ENCODE data around the gene ACRV1. TPM values are rescaled to one million over a fixed set of nuclear protein-coding genes. Genes with fewer than 3 reads are reported as not detected.

ACRV1 gene
- total RNA-seq, 2 donors from 2014 or later: not detected

DNA sequence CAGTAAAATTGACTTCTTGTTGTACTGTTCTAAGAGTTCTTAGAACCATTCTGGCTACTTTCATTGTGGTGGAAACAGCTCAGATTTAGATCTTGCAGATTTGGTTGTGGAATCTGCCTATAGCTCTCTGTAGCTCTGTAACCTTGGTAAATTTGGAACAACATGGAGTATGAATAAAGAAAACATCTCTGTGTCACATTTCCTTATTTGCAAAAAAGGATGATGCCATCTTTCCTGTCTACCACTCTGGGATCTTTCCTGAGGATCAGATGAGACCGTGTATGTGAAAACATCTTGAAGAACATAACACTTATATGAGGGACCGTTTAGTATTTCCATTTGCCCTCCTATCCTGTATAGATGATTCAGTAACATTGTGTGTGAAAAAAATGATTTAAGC, 9.1 kb downstream of the ACRV1 start:
- TF ChIP-seq CTCF (IDR thresholded peaks at IDR 0.05): no peak
- peaks cover 0 to 2% of the 10 kb centered on the region in 2 donors for H3K9me3 ChIP-seq

GRCh38 chr11:125670172-125670571, 10.5 kb downstream of the ACRV1 start:
- no peak overlapping the region for H3K4me3 ChIP-seq
- no peaks in the 10 kb centered on the region for H3K27me3 ChIP-seq
- H3K36me3 ChIP-seq: no peaks in the 10 kb centered on the region
- no peaks in the 10 kb centered on the region for H3K4me1 ChIP-seq
- DNase-seq (ENCODE audit: low spot score): no peak
- H3K9me3 ChIP-seq: peaks cover 0 to 6% of the 10 kb centered on the region in 2 donors
- TF ChIP-seq CTCF (IDR thresholded peaks at IDR 0.05): no peak
- H3K27ac ChIP-seq: no peak overlapping the region

More for the DNA sequence above, 9.1 kb downstream of the ACRV1 start:
- H3K36me3 ChIP-seq: no peaks in the 10 kb centered on the region
- no peaks in the 10 kb centered on the region for H3K4me1 ChIP-seq
- no peak overlapping the region for H3K4me3 ChIP-seq
- H3K27me3 ChIP-seq: no peaks in the 10 kb centered on the region
- H3K27ac ChIP-seq: no peak overlapping the region
- no peak for DNase-seq (ENCODE audit: low spot score)

DNA sequence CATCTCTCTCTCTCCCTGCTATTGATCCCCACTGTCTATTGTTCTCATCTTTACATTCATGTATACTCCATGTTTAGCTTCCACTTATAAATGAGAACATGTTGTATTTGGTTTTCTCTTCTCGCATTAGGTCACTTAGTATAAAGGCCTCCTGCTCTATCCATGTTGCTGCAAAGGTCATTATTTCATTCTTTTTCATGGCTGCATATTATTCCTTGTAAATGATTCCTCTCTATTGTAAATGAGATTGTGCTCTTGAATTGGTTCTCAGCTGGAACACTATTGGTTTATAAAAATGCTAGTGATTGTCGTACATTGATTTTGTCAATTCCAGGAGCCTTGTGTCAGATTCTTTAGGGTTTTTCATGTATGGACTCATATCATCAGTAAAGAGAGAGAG, 13.5 kb downstream of the ACRV1 start:
- Histone ChIP-seq H3K4me3 (no peak overlapping the region), H3K9me3 (peaks cover 0 to 6% of the 10 kb centered on the region in 2 donors)
- no peak for TF ChIP-seq CTCF (IDR thresholded peaks at IDR 0.05)

DNA sequence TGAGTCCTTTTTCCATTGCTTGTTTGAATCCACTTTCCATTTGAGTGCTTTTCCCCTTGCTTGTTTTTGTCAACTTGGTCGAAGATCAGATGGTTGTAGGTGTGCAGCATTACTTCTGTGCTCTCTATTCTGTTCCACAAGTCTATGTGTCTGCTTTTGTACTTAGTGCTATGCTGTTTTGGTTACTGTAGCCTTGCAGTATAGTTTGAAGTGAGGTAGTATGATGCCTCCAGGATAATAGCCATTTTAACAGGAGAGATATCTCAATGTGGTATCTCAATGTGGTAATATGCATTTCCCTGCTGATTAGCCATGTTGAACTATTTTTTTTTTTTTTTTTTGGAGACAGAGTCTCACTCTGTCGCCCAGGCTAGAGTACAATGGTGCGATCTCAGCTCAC, 16.7 kb downstream of the ACRV1 start:
- Histone ChIP-seq H3K36me3 (no peaks in the 10 kb centered on the region), H3K27me3 (no peaks in the 10 kb centered on the region), H3K4me3 (no peak overlapping the region), H3K9me3 (peaks cover 0 to 6% of the 10 kb centered on the region in 2 donors), H3K27ac (no peak overlapping the region), H3K4me1 (no peaks in the 10 kb centered on the region)
- TF ChIP-seq CTCF (IDR thresholded peaks at IDR 0.05): no peak
- DNase-seq (ENCODE audit: low spot score): no peak

More for the DNA sequence above, 13.5 kb downstream of the ACRV1 start:
- no peak overlapping the region for H3K27ac ChIP-seq
- H3K27me3 ChIP-seq: no peaks in the 10 kb centered on the region
- no peaks in the 10 kb centered on the region for H3K4me1 ChIP-seq
- H3K36me3 ChIP-seq: no peaks in the 10 kb centered on the region
- no peak for DNase-seq (ENCODE audit: low spot score)

DNA sequence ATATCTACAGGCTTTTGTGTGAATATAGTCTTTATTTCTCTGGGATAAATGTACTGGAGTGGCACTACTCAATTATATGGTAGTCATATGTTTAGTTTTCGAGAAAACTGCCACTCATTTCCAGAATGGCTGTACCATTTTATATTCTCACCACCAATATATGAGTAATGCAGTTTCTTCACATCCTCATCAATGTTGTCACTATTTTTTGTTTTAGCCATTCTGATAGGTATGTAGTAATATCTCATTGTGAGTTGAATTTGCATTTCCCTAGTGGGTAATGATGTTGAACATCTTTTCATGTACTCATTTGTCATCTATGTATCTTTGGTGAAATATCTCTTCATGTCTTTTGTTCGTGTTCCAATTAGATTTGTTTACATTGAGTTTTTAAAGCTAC, 18.0 kb downstream of the ACRV1 start:
- H3K4me1 ChIP-seq: no peaks in the 10 kb centered on the region
- DNase-seq (ENCODE audit: low spot score): no peak

More for the DNA sequence above, 18.0 kb downstream of the ACRV1 start:
- TF ChIP-seq CTCF (IDR thresholded peaks at IDR 0.05): no peak
- no peaks in the 10 kb centered on the region for H3K36me3 ChIP-seq
- H3K27me3 ChIP-seq: no peaks in the 10 kb centered on the region
- H3K9me3 ChIP-seq: peaks cover 0 to 6% of the 10 kb centered on the region in 2 donors
- no peak overlapping the region for H3K27ac ChIP-seq
- no peak overlapping the region for H3K4me3 ChIP-seq

Measured in right atrium auricular region (tissue), 2 donors.